GM12878 (cell line): ENCODE results near the gene CINP. TPM values are rescaled to one million over a fixed set of nuclear protein-coding genes. Genes with fewer than 3 reads are reported as not detected.

Source experiments
- ATF2 ChIP-seq: IDR thresholded peaks from 2 replicates; pipeline ENCODE4 v1.6.1; 2012; ENCODE audit warnings: low read length, inconsistent platforms
- CBFB ChIP-seq: IDR thresholded peaks from 2 replicates; pipeline ENCODE4 v1.6.1; 2016; ENCODE audit warnings: antibody characterized with exemption, low read depth
- HCFC1 ChIP-seq: fragments of 150-350 bp; IDR thresholded peaks from 2 replicates; pipeline ENCODE4 v1.6.1; 2014; ENCODE audit warnings: low read length
- HDAC2 ChIP-seq: fragments of 200-600 bp; sonication (generic); IDR thresholded peaks from 2 replicates; pipeline ENCODE4 v1.6.1; 2017
- HDAC6 ChIP-seq: fragments of 200-600 bp; sonication (generic); IDR thresholded peaks from one replicate; pipeline ENCODE4 v1.8.0; 2017; ENCODE audit warnings: antibody characterized with exemption; ENCODE audit not compliant: unreplicated experiment
- IKZF2 ChIP-seq, 2 experiments: fragments of 450-650 bp; IDR thresholded peaks; 2 replicates each; pipeline ENCODE4 v1.6.1; 2017; ENCODE audit warnings: mild to moderate bottlenecking in 2 of 2, moderate library complexity in 2 of 2
- IRF3 ChIP-seq: fragments of 450-650 bp; IDR thresholded peaks from 2 replicates; pipeline ENCODE4 v1.6.1; 2014; ENCODE audit warnings: mild to moderate bottlenecking
- IRF4 ChIP-seq: IDR thresholded peaks from 2 replicates; pipeline ENCODE4 v1.6.1; 2011; ENCODE audit warnings: low read depth, low read length
- KAT2A ChIP-seq: conservative IDR thresholded peaks from 2 replicates; pipeline ENCODE4 v1.6.1; 2011; ENCODE audit warnings: low read depth, low read length; ENCODE audit not compliant: control insufficient read depth
- KDM1A ChIP-seq: fragments of 200-600 bp; sonication (generic); IDR thresholded peaks from 2 replicates; pipeline ENCODE4 v1.6.1; 2016; ENCODE audit warnings: borderline replicate concordance
- LARP7 ChIP-seq: fragments of 450-650 bp; IDR thresholded peaks from 2 replicates; pipeline ENCODE4 v1.6.1; 2017; ENCODE audit warnings: mild to moderate bottlenecking
- POLR2AphosphoS2 ChIP-seq: IDR thresholded peaks from 2 replicates; pipeline ENCODE4 v1.6.1; 2011; ENCODE audit warnings: low read depth, mild to moderate bottlenecking, low read length, improper control_type of control experiment, moderate library complexity
- RUNX3 ChIP-seq: IDR thresholded peaks from 2 replicates; pipeline ENCODE4 v1.6.1; 2012; ENCODE audit warnings: low read length, inconsistent platforms
- SUZ12 ChIP-seq: fragments of 200-600 bp; sonication (generic); IDR thresholded peaks from one replicate; pipeline ENCODE4 v1.6.1; 2018; ENCODE audit warnings: antibody characterized with exemption, mild to moderate bottlenecking; ENCODE audit not compliant: unreplicated experiment
- polyA plus RNA-seq, 11 experiments: library from polyadenylated mRNA; depleted of rRNA in 4 of 11; unstranded in 6 of 11; stranded (reverse) in 5 of 11; fragments of >200 nt; fragmentation: Nextera tagmentation in 4 of 11; fragmentation: Illumina TruSeq in 1 of 11; extraction: Ambion mirVana in 4 of 11; extraction: Trizol in 1 of 11; gene quantifications; 1 replicate in 1 of 11; 2 replicates in 10 of 11; pipeline versions ENCODE4 v1.2.1 to v1.2.3, GENCODE V29; 2011 to 2016; ENCODE audit warnings: inconsistent platforms in 2 of 11, missing spikeins in 2 of 11, low read depth in 1 of 11
- total RNA-seq, 4 experiments: library from RNA; depleted of rRNA in 3 of 4; stranded (reverse); fragments of >200 nt in 3 of 4; fragmentation: Illumina TruSeq in 1 of 4; extraction: Trizol in 1 of 4; gene quantifications; 2 replicates each; pipeline versions ENCODE4 v1.2.1 to v1.2.3, GENCODE V29; 2013 to 2021
- TF ChIP-seq, protein P1 (sequence below): IDR thresholded peaks from 2 replicates; pipeline ENCODE4 v1.6.1; 2012; ENCODE audit warnings: low read depth, low read length, improper control_type of control experiment
- TF ChIP-seq, protein P2 (sequence below): fragments of 450-650 bp; IDR thresholded peaks from 2 replicates; pipeline ENCODE4 v1.6.1; 2017; ENCODE audit warnings: low read depth, mild to moderate bottlenecking, moderate library complexity
- TF ChIP-seq, protein P3 (sequence below): fragments of 450-650 bp; IDR thresholded peaks from 2 replicates; pipeline ENCODE4 v1.6.1; 2017; ENCODE audit warnings: mild to moderate bottlenecking, low read depth, inconsistent platforms; ENCODE audit not compliant: poor library complexity, severe bottlenecking
- TF ChIP-seq, protein P4 (sequence below): fragments of 150-350 bp; IDR thresholded peaks from 2 replicates; pipeline ENCODE4 v1.6.1; 2016; ENCODE audit warnings: low read depth, low read length

CINP gene
- total and polyA plus RNA-seq, 10 of the 15 experiments (the other 5 are each of a cell fraction or from before 2014, with no cell fraction given), result 45.4 to 73.3 (median 52.9) TPM

GRCh38 chr14:102304611-102305506 lies 57.8 kb downstream of the CINP start, which contains the start of gene MOK (continued):
- TF ChIP-seq ATF2 (no peak), IKZF2 (IDR thresholded peaks at IDR 0.05) (no peak), IRF3 (no peak), KDM1A (no peak), HCFC1 (peak; percentile 60; the same call in 1 of the 2 replicates), RUNX3 (no peak), HDAC6 (no peak), IRF4 (no peak), HDAC2 (0 out of 2 replicates have a peak, but pooled peaks have one; percentile 40), KAT2A (no peak), SUZ12 (no peak), POLR2AphosphoS2 (no peak), CBFB (no peak), LARP7 (peak; percentile 33; the same call in 1 of the 2 replicates)
- TF ChIP-seq, protein P1, sequence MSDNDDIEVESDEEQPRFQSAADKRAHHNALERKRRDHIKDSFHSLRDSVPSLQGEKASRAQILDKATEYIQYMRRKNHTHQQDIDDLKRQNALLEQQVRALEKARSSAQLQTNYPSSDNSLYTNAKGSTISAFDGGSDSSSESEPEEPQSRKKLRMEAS, result no peak; the same call in 1 of the 2 replicates
- TF ChIP-seq, protein P2, sequence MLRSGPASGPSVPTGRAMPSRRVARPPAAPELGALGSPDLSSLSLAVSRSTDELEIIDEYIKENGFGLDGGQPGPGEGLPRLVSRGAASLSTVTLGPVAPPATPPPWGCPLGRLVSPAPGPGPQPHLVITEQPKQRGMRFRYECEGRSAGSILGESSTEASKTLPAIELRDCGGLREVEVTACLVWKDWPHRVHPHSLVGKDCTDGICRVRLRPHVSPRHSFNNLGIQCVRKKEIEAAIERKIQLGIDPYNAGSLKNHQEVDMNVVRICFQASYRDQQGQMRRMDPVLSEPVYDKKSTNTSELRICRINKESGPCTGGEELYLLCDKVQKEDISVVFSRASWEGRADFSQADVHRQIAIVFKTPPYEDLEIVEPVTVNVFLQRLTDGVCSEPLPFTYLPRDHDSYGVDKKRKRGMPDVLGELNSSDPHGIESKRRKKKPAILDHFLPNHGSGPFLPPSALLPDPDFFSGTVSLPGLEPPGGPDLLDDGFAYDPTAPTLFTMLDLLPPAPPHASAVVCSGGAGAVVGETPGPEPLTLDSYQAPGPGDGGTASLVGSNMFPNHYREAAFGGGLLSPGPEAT, result no peak
- TF ChIP-seq, protein P3, sequence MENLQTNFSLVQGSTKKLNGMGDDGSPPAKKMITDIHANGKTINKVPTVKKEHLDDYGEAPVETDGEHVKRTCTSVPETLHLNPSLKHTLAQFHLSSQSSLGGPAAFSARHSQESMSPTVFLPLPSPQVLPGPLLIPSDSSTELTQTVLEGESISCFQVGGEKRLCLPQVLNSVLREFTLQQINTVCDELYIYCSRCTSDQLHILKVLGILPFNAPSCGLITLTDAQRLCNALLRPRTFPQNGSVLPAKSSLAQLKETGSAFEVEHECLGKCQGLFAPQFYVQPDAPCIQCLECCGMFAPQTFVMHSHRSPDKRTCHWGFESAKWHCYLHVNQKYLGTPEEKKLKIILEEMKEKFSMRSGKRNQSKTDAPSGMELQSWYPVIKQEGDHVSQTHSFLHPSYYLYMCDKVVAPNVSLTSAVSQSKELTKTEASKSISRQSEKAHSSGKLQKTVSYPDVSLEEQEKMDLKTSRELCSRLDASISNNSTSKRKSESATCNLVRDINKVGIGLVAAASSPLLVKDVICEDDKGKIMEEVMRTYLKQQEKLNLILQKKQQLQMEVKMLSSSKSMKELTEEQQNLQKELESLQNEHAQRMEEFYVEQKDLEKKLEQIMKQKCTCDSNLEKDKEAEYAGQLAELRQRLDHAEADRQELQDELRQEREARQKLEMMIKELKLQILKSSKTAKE, result no peak
- TF ChIP-seq, protein P4, sequence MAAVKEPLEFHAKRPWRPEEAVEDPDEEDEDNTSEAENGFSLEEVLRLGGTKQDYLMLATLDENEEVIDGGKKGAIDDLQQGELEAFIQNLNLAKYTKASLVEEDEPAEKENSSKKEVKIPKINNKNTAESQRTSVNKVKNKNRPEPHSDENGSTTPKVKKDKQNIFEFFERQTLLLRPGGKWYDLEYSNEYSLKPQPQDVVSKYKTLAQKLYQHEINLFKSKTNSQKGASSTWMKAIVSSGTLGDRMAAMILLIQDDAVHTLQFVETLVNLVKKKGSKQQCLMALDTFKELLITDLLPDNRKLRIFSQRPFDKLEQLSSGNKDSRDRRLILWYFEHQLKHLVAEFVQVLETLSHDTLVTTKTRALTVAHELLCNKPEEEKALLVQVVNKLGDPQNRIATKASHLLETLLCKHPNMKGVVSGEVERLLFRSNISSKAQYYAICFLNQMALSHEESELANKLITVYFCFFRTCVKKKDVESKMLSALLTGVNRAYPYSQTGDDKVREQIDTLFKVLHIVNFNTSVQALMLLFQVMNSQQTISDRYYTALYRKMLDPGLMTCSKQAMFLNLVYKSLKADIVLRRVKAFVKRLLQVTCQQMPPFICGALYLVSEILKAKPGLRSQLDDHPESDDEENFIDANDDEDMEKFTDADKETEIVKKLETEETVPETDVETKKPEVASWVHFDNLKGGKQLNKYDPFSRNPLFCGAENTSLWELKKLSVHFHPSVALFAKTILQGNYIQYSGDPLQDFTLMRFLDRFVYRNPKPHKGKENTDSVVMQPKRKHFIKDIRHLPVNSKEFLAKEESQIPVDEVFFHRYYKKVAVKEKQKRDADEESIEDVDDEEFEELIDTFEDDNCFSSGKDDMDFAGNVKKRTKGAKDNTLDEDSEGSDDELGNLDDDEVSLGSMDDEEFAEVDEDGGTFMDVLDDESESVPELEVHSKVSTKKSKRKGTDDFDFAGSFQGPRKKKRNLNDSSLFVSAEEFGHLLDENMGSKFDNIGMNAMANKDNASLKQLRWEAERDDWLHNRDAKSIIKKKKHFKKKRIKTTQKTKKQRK, result no peak
